ENCODE data around the gene NTM. TPM values are rescaled to one million over a fixed set of nuclear protein-coding genes. Genes with fewer than 3 reads are reported as not detected.

NTM gene
- total RNA-seq, 1 experiment from 2014 or later: 16.4 TPM

DNA sequence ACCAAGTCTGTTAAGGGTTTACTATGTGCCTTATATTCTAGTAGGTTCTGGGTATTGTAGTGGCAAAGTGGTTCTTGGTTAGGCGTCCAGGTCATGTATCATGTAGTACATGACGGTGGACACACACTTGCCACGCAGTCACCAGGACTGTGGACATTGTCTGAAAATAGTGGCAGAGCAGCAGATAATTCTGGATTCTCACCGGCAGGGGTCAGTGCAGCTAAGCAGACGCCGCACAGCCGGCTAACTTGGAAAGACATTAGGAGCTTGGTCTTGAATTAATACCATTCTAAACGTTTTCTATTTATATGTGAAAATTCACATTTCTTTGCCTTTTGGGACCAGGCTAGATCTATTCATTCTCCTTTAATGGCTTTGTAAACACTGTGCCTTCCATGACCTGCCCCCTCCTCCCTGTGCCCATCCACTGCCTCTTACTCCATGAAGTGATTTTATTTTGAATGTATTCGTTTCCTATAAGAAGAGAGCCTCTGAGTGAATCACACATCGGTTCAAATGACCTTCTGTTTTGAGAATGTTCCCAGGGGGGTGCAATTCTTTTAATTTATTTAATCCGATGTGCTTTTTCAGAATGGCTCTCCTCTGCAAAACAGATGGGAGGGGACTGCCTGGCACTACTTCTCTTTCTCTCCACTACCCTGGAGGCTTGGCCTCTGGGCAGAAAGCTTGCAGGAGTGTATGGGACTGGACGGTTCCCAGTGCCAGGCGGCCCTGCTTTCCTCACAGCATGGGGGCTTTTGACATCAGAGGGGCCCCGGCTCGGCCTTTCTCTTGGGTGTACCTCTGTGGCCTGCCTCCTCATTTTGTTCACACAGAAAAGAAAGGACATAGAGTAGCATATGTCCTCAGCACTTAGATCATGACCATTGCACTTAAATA is 378.0 kb downstream of the NTM start:
- H3K9me3 Mint-ChIP-seq: peaks cover 10% of the 10 kb centered on the region
- ChIA-PET POLR2A (no interaction called here), CTCF (interaction anchor here (0.6 to 3.6 kb wide), 56 partner anchors 8 to 1116 kb away, joined by 3 to 42 read pairs (median 4); no protein-coding TSS in a partner anchor)
- H3K27me3 Mint-ChIP-seq (ENCODE audit: low read depth): no peaks in the 10 kb centered on the region
- peaks cover 7% of the 10 kb centered on the region for H3K4me1 Mint-ChIP-seq
- peaks cover 5% of the 10 kb centered on the region for H3K36me3 Mint-ChIP-seq
- DNase-seq (ENCODE audit: low spot score) (peak; percentile 74), ATAC-seq (peak; percentile 89)
- H3K27ac Mint-ChIP-seq: no peak overlapping the region
- no peak overlapping the region for H3K4me3 Mint-ChIP-seq
- TF ChIP-seq, protein P1, sequence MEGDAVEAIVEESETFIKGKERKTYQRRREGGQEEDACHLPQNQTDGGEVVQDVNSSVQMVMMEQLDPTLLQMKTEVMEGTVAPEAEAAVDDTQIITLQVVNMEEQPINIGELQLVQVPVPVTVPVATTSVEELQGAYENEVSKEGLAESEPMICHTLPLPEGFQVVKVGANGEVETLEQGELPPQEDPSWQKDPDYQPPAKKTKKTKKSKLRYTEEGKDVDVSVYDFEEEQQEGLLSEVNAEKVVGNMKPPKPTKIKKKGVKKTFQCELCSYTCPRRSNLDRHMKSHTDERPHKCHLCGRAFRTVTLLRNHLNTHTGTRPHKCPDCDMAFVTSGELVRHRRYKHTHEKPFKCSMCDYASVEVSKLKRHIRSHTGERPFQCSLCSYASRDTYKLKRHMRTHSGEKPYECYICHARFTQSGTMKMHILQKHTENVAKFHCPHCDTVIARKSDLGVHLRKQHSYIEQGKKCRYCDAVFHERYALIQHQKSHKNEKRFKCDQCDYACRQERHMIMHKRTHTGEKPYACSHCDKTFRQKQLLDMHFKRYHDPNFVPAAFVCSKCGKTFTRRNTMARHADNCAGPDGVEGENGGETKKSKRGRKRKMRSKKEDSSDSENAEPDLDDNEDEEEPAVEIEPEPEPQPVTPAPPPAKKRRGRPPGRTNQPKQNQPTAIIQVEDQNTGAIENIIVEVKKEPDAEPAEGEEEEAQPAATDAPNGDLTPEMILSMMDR (IDR thresholded peaks at IDR 0.05): peak; percentile 77
- TF ChIP-seq CBFB (CRISPR knock-in tag; IDR thresholded peaks at IDR 0.05; ENCODE audit: low read depth): no peak

DNA sequence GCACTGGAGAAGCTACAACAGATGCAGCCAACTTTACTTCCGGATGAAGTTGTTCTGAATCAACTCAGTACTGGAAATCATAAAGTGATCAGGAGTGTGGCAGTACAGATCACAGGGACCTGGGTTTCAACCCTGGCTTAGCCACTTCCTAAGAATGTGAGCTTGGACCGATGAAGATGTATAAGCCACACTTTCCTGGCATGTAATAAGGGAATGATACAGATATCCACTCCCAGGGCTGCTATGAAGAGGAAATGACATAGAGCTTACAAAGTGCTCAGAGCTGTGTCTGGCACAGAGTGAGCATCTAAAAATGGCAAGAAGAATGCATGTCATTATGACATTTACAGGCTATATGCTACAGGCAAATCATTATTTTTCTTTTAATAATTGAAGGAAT is 378.7 kb downstream of the NTM start:
- DNase-seq (ENCODE audit: low spot score) (no peak), ATAC-seq (no peak)
- Mint-ChIP-seq H3K4me1 (peaks cover 7% of the 10 kb centered on the region), H3K4me3 (no peak overlapping the region), H3K36me3 (peaks cover 5% of the 10 kb centered on the region), H3K9me3 (peaks cover 10% of the 10 kb centered on the region), H3K27ac (no peak overlapping the region), H3K27me3 (ENCODE audit: low read depth) (no peaks in the 10 kb centered on the region)
- CTCF ChIA-PET: interaction anchor here (1.0 to 3.6 kb wide), 22 partner anchors 10 to 380 kb away, joined by 3 to 42 read pairs (median 10); no protein-coding TSS in a partner anchor
- POLR2A ChIA-PET: no interaction called here
- TF ChIP-seq ZNF138 (CRISPR knock-in tag; conservative IDR thresholded peaks at IDR 0.05): no peak
- no peak for TF ChIP-seq JAZF1 (CRISPR knock-in tag; IDR thresholded peaks at IDR 0.05)

DNA sequence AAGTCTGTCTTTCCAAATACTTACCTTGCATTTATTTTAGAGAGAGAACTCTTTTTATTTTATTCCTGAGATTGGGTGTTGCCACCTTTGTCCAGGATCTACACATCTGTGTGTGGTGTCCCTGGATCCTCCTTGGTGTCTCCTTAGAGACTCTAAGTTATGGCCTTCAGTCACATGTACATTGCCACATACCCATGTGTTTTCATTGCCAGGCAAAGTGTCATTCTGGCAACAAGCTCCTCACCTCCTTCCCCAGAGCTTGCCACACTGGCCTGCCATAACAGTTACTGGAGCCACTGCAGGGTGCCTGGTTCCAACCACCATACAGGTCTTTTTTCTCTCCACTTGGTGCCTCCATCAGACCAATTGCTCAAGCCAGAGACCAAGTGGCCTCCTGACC is 379.7 kb downstream of the NTM start:
- Mint-ChIP-seq H3K9me3 (peaks cover 10% of the 10 kb centered on the region), H3K4me1 (peaks cover 7% of the 10 kb centered on the region), H3K36me3 (peaks cover 5% of the 10 kb centered on the region), H3K4me3 (no peak overlapping the region), H3K27ac (no peak overlapping the region), H3K27me3 (ENCODE audit: low read depth) (no peaks in the 10 kb centered on the region)
- ChIA-PET POLR2A (no interaction called here), CTCF (interaction anchor here (1.4 to 3.4 kb wide), 6 partner anchors 58 to 168 kb away, joined by 3 to 42 read pairs (median 14); no protein-coding TSS in a partner anchor)
- DNase-seq (ENCODE audit: low spot score) (no peak), ATAC-seq (no peak)
- TF ChIP-seq GTF2I (CRISPR knock-in tag; conservative IDR thresholded peaks at IDR 0.05) (no peak), FOXP1 (CRISPR knock-in tag; IDR thresholded peaks at IDR 0.05; ENCODE audit: borderline replicate concordance) (no peak), JUN (CRISPR knock-in tag; IDR thresholded peaks at IDR 0.05) (no peak), ZNF671 (CRISPR knock-in tag; IDR thresholded peaks at IDR 0.05) (no peak), NR2C2 (CRISPR knock-in tag; IDR thresholded peaks at IDR 0.05) (no peak), ZSCAN18 (CRISPR knock-in tag; IDR thresholded peaks at IDR 0.05) (no peak), ZMAT4 (CRISPR knock-in tag; IDR thresholded peaks at IDR 0.05) (no peak)
- TF ChIP-seq, protein P2, sequence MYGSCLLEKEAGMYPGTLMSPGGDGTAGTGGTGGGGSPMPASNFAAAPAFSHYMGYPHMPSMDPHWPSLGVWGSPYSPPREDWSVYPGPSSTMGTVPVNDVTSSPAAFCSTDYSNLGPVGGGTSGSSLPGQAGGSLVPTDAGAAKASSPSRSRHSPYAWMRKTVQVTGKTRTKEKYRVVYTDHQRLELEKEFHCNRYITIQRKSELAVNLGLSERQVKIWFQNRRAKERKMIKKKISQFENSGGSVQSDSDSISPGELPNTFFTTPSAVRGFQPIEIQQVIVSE (CRISPR knock-in tag; IDR thresholded peaks at IDR 0.05; ENCODE audit: borderline replicate concordance): no peak

DNA sequence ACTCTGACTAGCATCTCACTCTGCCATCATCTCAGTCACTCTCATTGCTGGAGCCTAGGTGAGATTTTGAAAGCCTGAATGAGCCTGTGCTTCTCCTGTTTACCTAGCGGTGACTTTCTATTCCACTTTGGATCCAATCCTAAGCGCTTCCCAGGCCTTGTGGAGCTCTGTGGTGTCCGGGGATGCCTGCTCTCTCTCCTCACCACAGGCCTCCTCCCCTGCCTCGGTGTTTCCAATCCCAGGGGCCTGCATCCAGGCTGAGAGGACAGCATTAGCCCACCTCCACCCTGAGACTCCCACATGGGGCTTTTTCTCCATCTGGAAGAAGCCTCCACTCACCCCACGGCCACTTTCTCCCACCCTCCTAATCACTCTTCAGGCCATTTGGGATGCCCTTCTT is 380.3 kb downstream of the NTM start:
- peaks cover 7% of the 10 kb centered on the region for H3K4me1 Mint-ChIP-seq
- no peak for TF ChIP-seq ZNF425 (CRISPR knock-in tag; conservative IDR thresholded peaks at IDR 0.05)
- no peak for TF ChIP-seq GTF2I (CRISPR knock-in tag; conservative IDR thresholded peaks at IDR 0.05)
- no peak for TF ChIP-seq ESRRA (CRISPR knock-in tag; IDR thresholded peaks at IDR 0.05; ENCODE audit: borderline replicate concordance)
- TF ChIP-seq, protein P3, sequence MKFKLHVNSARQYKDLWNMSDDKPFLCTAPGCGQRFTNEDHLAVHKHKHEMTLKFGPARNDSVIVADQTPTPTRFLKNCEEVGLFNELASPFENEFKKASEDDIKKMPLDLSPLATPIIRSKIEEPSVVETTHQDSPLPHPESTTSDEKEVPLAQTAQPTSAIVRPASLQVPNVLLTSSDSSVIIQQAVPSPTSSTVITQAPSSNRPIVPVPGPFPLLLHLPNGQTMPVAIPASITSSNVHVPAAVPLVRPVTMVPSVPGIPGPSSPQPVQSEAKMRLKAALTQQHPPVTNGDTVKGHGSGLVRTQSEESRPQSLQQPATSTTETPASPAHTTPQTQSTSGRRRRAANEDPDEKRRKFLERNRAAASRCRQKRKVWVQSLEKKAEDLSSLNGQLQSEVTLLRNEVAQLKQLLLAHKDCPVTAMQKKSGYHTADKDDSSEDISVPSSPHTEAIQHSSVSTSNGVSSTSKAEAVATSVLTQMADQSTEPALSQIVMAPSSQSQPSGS (CRISPR knock-in tag; IDR thresholded peaks at IDR 0.05; ENCODE audit: borderline replicate concordance, low read depth): no peak
- TF ChIP-seq ZNF671 (CRISPR knock-in tag; IDR thresholded peaks at IDR 0.05): no peak
- no peak for TF ChIP-seq ZNF396 (CRISPR knock-in tag; IDR thresholded peaks at IDR 0.05; ENCODE audit: borderline replicate concordance)
- no peak for TF ChIP-seq FOXP1 (CRISPR knock-in tag; IDR thresholded peaks at IDR 0.05; ENCODE audit: borderline replicate concordance)
- TF ChIP-seq RELA (CRISPR knock-in tag; IDR thresholded peaks at IDR 0.05; ENCODE audit: borderline replicate concordance): no peak
- H3K27ac Mint-ChIP-seq: no peak overlapping the region
- no peak overlapping the region for H3K4me3 Mint-ChIP-seq
- CTCF ChIA-PET: interaction anchor here (1.4 kb wide), 1 partner anchor 59 kb away, joined by 3 read pairs; no protein-coding TSS in a partner anchor
- H3K36me3 Mint-ChIP-seq: peaks cover 5% of the 10 kb centered on the region
- ATAC-seq: no peak
- peaks cover 10% of the 10 kb centered on the region for H3K9me3 Mint-ChIP-seq
- DNase-seq (ENCODE audit: low spot score): no peak
- no peaks in the 10 kb centered on the region for H3K27me3 Mint-ChIP-seq (ENCODE audit: low read depth)
- POLR2A ChIA-PET: no interaction called here
